ENCODE measurements around the gene POMGNT2. TPM values are rescaled to one million over a fixed set of nuclear protein-coding genes. Genes with fewer than 3 reads are reported as not detected.

The POMGNT2 gene
- 5.2 to 9.8 TPM (median 8.6 TPM) in 5 replicates for total RNA-seq (2022; extraction: Qiagen RNA extraction; ENCODE audit: low read depth)

DNA sequence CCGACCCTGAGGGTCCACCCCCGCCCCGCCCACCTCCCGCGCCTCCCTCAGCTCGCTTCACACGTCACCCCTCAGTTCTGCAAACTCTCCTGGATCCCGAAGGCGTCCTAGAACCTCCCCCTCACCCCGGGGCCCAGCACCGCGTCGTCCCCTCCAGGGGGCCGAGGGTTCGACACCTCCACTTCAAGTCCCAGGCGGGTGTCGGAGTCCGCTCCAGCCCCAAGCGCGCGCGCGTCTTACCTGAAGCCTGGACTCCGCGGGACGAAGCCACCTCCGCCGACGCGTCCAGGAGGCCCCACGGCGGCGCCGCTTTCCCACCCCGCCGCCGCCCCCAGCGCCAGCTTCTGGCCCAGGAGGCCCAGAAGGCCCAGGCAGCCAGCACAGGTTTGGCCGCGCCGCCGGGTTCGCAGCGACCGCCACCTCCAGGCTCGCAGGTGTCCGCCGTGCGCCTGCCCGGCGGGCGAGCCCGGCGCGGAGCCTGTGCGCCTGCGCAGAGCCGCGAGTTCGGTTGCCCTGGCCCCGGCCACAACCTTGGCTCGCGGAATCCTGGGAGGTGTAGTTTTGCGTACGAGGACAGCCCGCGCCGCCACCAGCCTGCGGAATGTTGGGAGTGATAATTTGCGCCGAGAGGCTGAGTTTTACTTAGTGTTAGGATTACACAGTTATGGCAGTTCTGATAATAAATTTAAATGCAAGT, at the start of gene POMGNT2:
POMGNT2 (minus strand) TSS at position 484 of the 697 bp plus-strand sequence. CDS start 24,648 bp downstream, outside the sequence.

Other genes with a start within 250 kb of the POMGNT2 start
- gene CYP8B1, start 230.2 kb downstream of the POMGNT2 start, total RNA-seq (2022; extraction: Qiagen RNA extraction; ENCODE audit: low read depth): not detected in 5 replicates
- not detected in 5 replicates for gene ZNF662, start 199.9 kb downstream of the POMGNT2 start, total RNA-seq (2022; extraction: Qiagen RNA extraction; ENCODE audit: low read depth)
- not detected in 5 replicates for gene GASK1A, start 126.8 kb downstream of the POMGNT2 start, total RNA-seq (2022; extraction: Qiagen RNA extraction; ENCODE audit: low read depth)
- 3.4 to 5.4 TPM (median 4.1 TPM) in 5 replicates for gene SNRK, start 180.5 kb upstream of the POMGNT2 start, total RNA-seq (2022; extraction: Qiagen RNA extraction; ENCODE audit: low read depth)